Uterus (tissue), 2 donors: ENCODE data around the gene CA14.

Experiments used
- POLR2A ChIP-seq, 2 donors: fragments of 450-650 bp; IDR thresholded peaks; one replicate each; pipeline ENCODE4 v1.6.1; 2016; ENCODE audit warnings: antibody characterized with exemption in 2 of 2, mild to moderate bottlenecking in 1 of 2, moderate library complexity in 1 of 2
- TF ChIP-seq, protein P1 (sequence below), 4 experiments: fragments of 200-600 bp in 2 of 4; fragments of 450-650 bp in 2 of 4; sonication (generic) in 2 of 4; IDR thresholded peaks; one replicate each; pipeline ENCODE4 v1.5.1; 2016 to 2019; ENCODE audit warnings: antibody characterized with exemption in 4 of 4, mild to moderate bottlenecking in 2 of 4, moderate library complexity in 1 of 4

DNA sequence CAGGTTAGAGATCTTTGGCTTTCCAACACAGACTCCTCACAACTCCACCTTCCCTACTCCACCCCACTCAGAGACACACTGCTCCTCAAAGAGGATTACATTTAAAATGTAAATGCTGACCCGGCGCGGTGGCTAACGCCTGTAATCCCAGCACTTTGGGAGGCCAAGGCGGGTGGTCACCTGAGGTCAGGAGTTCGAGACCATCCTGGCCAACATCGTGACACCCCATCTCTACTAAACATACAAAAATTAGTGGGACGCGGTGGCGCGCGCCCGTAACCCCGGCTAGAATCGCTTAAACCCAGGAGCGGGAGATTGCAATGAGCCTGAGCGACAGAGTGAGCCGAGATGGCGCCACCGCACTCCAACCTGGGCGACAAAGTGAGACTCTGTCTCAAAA is 19.8 kb upstream of the CA14 start:
- TF ChIP-seq, protein P1, sequence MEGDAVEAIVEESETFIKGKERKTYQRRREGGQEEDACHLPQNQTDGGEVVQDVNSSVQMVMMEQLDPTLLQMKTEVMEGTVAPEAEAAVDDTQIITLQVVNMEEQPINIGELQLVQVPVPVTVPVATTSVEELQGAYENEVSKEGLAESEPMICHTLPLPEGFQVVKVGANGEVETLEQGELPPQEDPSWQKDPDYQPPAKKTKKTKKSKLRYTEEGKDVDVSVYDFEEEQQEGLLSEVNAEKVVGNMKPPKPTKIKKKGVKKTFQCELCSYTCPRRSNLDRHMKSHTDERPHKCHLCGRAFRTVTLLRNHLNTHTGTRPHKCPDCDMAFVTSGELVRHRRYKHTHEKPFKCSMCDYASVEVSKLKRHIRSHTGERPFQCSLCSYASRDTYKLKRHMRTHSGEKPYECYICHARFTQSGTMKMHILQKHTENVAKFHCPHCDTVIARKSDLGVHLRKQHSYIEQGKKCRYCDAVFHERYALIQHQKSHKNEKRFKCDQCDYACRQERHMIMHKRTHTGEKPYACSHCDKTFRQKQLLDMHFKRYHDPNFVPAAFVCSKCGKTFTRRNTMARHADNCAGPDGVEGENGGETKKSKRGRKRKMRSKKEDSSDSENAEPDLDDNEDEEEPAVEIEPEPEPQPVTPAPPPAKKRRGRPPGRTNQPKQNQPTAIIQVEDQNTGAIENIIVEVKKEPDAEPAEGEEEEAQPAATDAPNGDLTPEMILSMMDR (IDR thresholded peaks at IDR 0.05), result no peak
- TF ChIP-seq POLR2A (IDR thresholded peaks at IDR 0.05), result no peak
